Astrocyte (in vitro differentiated cells and primary cell): ENCODE measurements around the gene ADAP1.

Experiments
- CTCF ChIP-seq: IDR thresholded peaks from 2 replicates; pipeline ENCODE4 v1.5.1; 2011; ENCODE audit warnings: low read depth, mild to moderate bottlenecking, inconsistent platforms, low read length, moderate library complexity; ENCODE audit not compliant: insufficient read depth
- EZH2 ChIP-seq: IDR thresholded peaks from 2 replicates; pipeline ENCODE4 v1.6.1; 2012; ENCODE audit warnings: mild to moderate bottlenecking, low read length, inconsistent platforms; ENCODE audit not compliant: insufficient read depth

DNA sequence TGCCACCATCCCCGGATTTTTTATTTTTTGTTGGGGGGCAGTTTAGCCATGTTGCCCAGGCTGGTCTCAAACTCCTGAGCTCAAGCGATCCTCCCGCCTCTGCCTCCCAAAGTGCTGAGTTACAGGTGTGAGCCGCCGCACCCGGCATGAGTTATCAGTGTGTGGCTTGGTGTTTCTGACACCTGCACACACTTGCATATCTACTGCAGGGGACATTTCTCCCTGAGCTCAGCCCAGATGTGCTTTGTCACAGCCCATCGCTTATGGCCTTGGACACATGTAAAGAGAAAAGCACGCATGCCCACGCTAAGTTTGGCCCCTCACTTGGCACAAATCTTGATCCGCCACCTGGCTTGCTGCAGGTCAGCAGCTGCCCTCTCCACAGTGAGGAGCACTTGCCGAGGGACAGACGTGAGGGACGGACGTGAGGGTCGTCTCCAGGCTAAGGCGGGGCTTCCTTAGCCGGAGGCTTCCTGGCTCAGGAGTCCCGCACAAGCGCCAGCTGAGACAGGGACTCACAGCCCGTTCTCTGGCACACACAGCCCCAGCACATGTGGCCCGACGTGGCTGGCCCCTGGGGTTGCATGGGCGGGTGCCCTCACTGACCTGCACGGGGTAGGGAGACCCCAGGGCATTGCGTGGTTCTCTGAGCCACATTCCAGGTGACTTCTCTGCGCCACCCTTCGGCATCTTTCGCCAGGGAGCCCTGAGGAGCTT, 40.3 kb upstream of the ADAP1 start:
- TF ChIP-seq CTCF (no peak), EZH2 (no peak)
